Measurements from ENCODE around the gene EBI3.

EBI3 gene

GRCh38 chr19:4184718-4185352 is 44.5 kb upstream of the EBI3 start:
- Histone ChIP-seq H3K27me3 (peaks cover 0 to 15% of the 10 kb centered on the region in 2 donors), H3K4me3 (no peak overlapping the region), H3K9me3 (no peaks in the 10 kb centered on the region), H3K36me3 (peaks cover 0 to 9% (median 6%) of the 10 kb centered on the region in 3 donors), H3K27ac (no peak overlapping the region), H3K4me1 (peaks cover 0 to 31% (median 21%) of the 10 kb centered on the region in 4 donors)
- DNase-seq, result no peak
- TF ChIP-seq, protein P1, sequence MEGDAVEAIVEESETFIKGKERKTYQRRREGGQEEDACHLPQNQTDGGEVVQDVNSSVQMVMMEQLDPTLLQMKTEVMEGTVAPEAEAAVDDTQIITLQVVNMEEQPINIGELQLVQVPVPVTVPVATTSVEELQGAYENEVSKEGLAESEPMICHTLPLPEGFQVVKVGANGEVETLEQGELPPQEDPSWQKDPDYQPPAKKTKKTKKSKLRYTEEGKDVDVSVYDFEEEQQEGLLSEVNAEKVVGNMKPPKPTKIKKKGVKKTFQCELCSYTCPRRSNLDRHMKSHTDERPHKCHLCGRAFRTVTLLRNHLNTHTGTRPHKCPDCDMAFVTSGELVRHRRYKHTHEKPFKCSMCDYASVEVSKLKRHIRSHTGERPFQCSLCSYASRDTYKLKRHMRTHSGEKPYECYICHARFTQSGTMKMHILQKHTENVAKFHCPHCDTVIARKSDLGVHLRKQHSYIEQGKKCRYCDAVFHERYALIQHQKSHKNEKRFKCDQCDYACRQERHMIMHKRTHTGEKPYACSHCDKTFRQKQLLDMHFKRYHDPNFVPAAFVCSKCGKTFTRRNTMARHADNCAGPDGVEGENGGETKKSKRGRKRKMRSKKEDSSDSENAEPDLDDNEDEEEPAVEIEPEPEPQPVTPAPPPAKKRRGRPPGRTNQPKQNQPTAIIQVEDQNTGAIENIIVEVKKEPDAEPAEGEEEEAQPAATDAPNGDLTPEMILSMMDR (IDR thresholded peaks at IDR 0.05), result no peak
- intact Hi-C loops (cut with DNase I; ENCODE audit: low total_unique reads), result loop anchor here (10.0 kb wide), 1 partner anchor 200 kb away; the partner anchor contains the start of gene EEF2

GRCh38 chr19:4185413-4186086 is 43.8 kb upstream of the EBI3 start:
- TF ChIP-seq, protein P1 (IDR thresholded peaks at IDR 0.05), result no peak
- peaks cover 0 to 27% (median 20%) of the 10 kb centered on the region in 4 donors for H3K4me1 ChIP-seq
- H3K27ac ChIP-seq, result no peak overlapping the region
- peaks cover 0 to 2% (median 1%) of the 10 kb centered on the region in 3 donors for H3K36me3 ChIP-seq
- DNase-seq, result no peak
- H3K4me3 ChIP-seq, result no peak overlapping the region
- intact Hi-C loops (cut with DNase I; ENCODE audit: low total_unique reads), result loop anchor here (10.0 kb wide), 1 partner anchor 201 kb away; the partner anchor contains the start of gene EEF2
- peaks cover 0 to 18% of the 10 kb centered on the region in 2 donors for H3K27me3 ChIP-seq
- no peaks in the 10 kb centered on the region for H3K9me3 ChIP-seq

DNA sequence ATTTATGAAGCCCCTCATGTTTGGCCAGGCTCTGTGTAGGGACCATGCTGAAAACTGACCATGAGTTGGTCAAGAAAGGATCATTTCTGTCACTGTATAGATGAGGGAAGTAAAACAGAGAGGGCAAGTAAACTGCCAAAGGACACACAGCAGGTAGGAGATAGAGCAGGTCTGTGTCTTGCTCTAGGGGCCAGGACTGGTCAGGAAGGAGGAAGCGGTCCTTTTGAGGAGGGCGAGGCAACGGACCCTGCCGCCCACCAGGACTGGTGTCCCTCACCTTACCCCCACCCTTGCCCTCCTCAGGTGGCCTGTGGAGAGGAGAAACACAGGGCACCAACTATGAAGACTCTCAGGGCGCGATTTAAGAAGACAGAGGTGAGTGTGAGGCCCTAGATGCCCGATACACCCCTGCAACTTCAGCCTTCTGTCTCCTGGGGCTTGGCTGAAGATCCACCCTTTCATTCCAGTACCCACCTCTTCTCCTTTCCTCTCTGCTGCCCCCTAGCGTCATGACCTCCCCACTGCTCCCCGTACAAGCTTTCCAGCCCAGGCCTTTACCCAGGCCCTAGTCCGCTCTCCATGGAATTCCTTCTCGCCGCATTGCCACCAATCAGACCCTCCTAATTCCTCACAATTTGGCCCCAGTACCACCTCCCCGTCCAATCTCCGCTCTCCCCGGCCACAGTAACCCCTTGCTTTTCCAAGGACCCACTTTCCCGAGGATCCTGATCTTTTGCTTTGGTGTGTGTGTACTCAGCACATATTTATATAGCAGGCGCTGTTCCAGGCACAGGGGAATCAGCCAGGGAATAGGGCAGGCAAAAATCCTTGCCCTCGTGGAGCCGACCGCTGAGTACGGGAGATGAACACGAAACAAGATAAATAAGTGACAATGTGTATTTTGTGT is 43.0 kb upstream of the EBI3 start:
- Histone ChIP-seq H3K36me3 (no peaks in the 10 kb centered on the region), H3K27me3 (peaks cover 0 to 25% of the 10 kb centered on the region in 2 donors), H3K4me3 (no peak overlapping the region), H3K9me3 (no peaks in the 10 kb centered on the region), H3K27ac (no peak overlapping the region), H3K4me1 (peaks cover 0 to 19% (median 13%) of the 10 kb centered on the region in 4 donors)
- DNase-seq, result peak in 1 of 2 donors; percentile 41
- TF ChIP-seq, protein P1 (IDR thresholded peaks at IDR 0.05), result peak; percentile 12 to 49
- intact Hi-C loops (cut with DNase I; ENCODE audit: low total_unique reads), result loop anchor here (10.0 kb wide), 1 partner anchor 202 kb away; the partner anchor contains the start of gene EEF2

GRCh38 chr19:4187313-4188122 is 41.8 kb upstream of the EBI3 start:
- intact Hi-C loops (cut with DNase I; ENCODE audit: low total_unique reads), result loop anchor here (10.0 kb wide), 1 partner anchor 203 kb away; the partner anchor contains the start of gene EEF2
- Histone ChIP-seq H3K27me3 (peaks cover 0 to 36% of the 10 kb centered on the region in 2 donors), H3K27ac (no peak overlapping the region), H3K9me3 (no peaks in the 10 kb centered on the region), H3K4me1 (peaks cover 0 to 12% (median 7%) of the 10 kb centered on the region in 4 donors), H3K4me3 (no peak overlapping the region), H3K36me3 (no peaks in the 10 kb centered on the region)
- no peak for DNase-seq
- TF ChIP-seq, protein P1 (IDR thresholded peaks at IDR 0.05), result no peak
